HG02852 (cell line): ENCODE measurements around the gene HES2.
"Not testable (repeated sequence)": the region's sequence is repeated elsewhere in the genome, so short reads cannot be mapped to it uniquely, and the experiment has no call there.

ENCODE experiments used
- ATAC-seq: cut with Tn5 transposase; IDR thresholded peaks from one replicate; pipeline ENCODE4 v1.9.1; 2021; ENCODE audit warnings: mild to moderate bottlenecking, moderate library complexity; ENCODE audit not compliant: unreplicated experiment

The HES2 gene

GRCh38 chr1:6437012-6437700, 17.4 kb upstream of the HES2 start:
- not testable (repeated sequence) for ATAC-seq

GRCh38 chr1:6436277-6436676, 16.6 kb upstream of the HES2 start:
- not testable (repeated sequence) for ATAC-seq

GRCh38 chr1:6435547-6435946, 15.8 kb upstream of the HES2 start:
- ATAC-seq = no peak

GRCh38 chr1:6435129-6435528, 15.4 kb upstream of the HES2 start:
- no peak for ATAC-seq

GRCh38 chr1:6434186-6434585, 14.5 kb upstream of the HES2 start:
- no peak for ATAC-seq

GRCh38 chr1:6431645-6432579, 12.2 kb upstream of the HES2 start:
- not testable (repeated sequence) for ATAC-seq

GRCh38 chr1:6429660-6430411, 10.1 kb upstream of the HES2 start:
- not testable (repeated sequence) for ATAC-seq

- not testable (repeated sequence) for ATAC-seq
Measured at GRCh38 chr1:6428453-6428852, 8.7 kb upstream of the HES2 start.

GRCh38 chr1:6427441-6428390, 8.0 kb upstream of the HES2 start:
- ATAC-seq = no peak

- ATAC-seq = no peak
Measured at GRCh38 chr1:6426972-6427350, 7.2 kb upstream of the HES2 start.

GRCh38 chr1:6426277-6426971, 6.7 kb upstream of the HES2 start:
- no peak for ATAC-seq

GRCh38 chr1:6425658-6426057, 5.9 kb upstream of the HES2 start:
- ATAC-seq = no peak

- no peak for ATAC-seq
Measured at GRCh38 chr1:6424619-6425593, 5.2 kb upstream of the HES2 start, which contains the start of gene ESPN. Gene ESPN, plus strand, starts transcription at chr1:6424776. Its CDS starts 180 bp downstream, at chr1:6424956.

GRCh38 chr1:6424000-6424565, 4.4 kb upstream of the HES2 start:
- no peak for ATAC-seq

- ATAC-seq = no peak
Measured at GRCh38 chr1:6423321-6423999, 3.7 kb upstream of the HES2 start.

GRCh38 chr1:6421266-6421665, 1.5 kb upstream of the HES2 start:
- no peak for ATAC-seq

GRCh38 chr1:6420454-6421042, 829 bp upstream of the HES2 start:
- ATAC-seq = no peak
